RWPE1 (cell line): ENCODE data around the gene DMD.
A peak's percentile ranks its signal among the peaks of the same experiment; 100 is the strongest.
"Not testable (repeated sequence)": the region's sequence is repeated elsewhere in the genome, so short reads cannot be mapped to it uniquely, and the experiment has no call there.

Experiments
- CTCF ChIA-PET: fragments of 350-600 bp; sonication (Branson Sonifier 250); formaldehyde crosslinking; extraction: SDS; loops from one replicate; lab custom pipeline; 2021; lab: Yijun Ruan, JAX
- POLR2A ChIA-PET: fragments of 400-600 bp; formaldehyde crosslinking; extraction: SDS; loops from one replicate; lab custom pipeline; 2020; ENCODE audit warnings: antibody characterized with exemption; ENCODE audit not compliant: low non-redundant PET; lab: Yijun Ruan, JAX
- DNase-seq: peaks from one replicate; pipeline ENCODE4 v3.0.0; 2012; ENCODE audit warnings: low spot score
- H3K27ac ChIP-seq: fragments of 450-650 bp; 2 replicates; pipeline ENCODE4 v1.5.1; 2017
- TF ChIP-seq, protein P1 (sequence below): fragments of 450-650 bp; conservative IDR thresholded peaks from 2 replicates; pipeline ENCODE4 v1.5.1; 2017; ENCODE audit warnings: low read depth, mild to moderate bottlenecking

DMD gene

GRCh38 chrX:31588355-31588754 lies 1623.0 kb downstream of the DMD start:
- CTCF ChIA-PET: no interaction called here
- TF ChIP-seq, protein P1, sequence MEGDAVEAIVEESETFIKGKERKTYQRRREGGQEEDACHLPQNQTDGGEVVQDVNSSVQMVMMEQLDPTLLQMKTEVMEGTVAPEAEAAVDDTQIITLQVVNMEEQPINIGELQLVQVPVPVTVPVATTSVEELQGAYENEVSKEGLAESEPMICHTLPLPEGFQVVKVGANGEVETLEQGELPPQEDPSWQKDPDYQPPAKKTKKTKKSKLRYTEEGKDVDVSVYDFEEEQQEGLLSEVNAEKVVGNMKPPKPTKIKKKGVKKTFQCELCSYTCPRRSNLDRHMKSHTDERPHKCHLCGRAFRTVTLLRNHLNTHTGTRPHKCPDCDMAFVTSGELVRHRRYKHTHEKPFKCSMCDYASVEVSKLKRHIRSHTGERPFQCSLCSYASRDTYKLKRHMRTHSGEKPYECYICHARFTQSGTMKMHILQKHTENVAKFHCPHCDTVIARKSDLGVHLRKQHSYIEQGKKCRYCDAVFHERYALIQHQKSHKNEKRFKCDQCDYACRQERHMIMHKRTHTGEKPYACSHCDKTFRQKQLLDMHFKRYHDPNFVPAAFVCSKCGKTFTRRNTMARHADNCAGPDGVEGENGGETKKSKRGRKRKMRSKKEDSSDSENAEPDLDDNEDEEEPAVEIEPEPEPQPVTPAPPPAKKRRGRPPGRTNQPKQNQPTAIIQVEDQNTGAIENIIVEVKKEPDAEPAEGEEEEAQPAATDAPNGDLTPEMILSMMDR: no peak
- POLR2A ChIA-PET: no interaction called here

DNA sequence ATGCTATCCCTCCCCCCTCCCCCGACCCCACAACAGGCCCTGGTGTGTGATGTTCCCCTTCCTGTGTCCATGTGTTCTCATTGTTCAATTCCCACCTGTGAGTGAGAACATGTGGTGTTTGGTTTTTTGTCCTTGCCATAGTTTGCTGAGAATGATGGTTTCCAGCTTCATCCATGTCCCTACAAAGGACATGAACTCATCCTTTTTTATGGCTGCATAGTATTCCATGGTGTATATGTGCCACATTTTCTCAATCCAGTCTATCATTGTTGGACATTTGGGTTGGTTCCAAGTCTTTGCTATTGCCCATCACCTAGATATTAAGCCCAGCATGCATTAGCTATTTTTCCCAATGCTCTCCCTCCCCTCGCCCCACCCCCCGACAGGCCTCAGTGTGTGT lies 1627.5 kb downstream of the DMD start:
- POLR2A ChIA-PET, H3K27ac ChIP-seq, DNase-seq, CTCF ChIA-PET: not testable (repeated sequence)

More at GRCh38 chrX:31588355-31588754, 1623.0 kb downstream of the DMD start:
- no peak for DNase-seq
- no peak overlapping the region for H3K27ac ChIP-seq

GRCh38 chrX:31580726-31581125 lies 1630.6 kb downstream of the DMD start:
- CTCF ChIA-PET: interaction anchor here (0.6 kb wide), 1 partner anchor 1157 kb away, joined by 4 read pairs; no protein-coding TSS in a partner anchor
- TF ChIP-seq, protein P1: no peak
- no peak overlapping the region for H3K27ac ChIP-seq
- peak; percentile 29 for DNase-seq
- POLR2A ChIA-PET: no interaction called here

- DNase-seq: no peak
- POLR2A ChIA-PET: no interaction called here
- CTCF ChIA-PET: interaction anchor here (0.6 kb wide), 1 partner anchor 1157 kb away, joined by 4 read pairs; no protein-coding TSS in a partner anchor
- TF ChIP-seq, protein P1: no peak
- no peak overlapping the region for H3K27ac ChIP-seq
Observed at GRCh38 chrX:31580227-31580626, 1631.1 kb downstream of the DMD start.

DNA sequence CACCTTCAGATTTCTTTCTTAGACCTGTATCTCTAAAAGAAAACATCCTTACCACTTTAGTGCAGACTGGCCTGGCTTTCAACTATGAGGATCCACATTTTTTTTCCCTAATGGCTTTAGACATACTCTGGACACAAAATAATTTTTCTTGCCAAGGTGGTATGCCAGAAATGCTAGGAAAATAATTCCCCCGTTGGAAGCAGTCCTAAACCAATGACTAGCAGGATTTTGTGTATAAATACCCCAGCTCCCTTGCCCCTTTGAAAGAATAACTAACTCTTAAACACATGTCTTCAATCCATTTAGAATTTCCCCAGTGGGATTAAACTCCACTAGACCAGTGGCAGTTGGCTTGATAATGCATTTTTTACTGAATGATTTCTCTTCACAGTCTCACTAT lies 1639.0 kb downstream of the DMD start:
- POLR2A ChIA-PET: no interaction called here
- TF ChIP-seq, protein P1: no peak
- no peak overlapping the region for H3K27ac ChIP-seq
- CTCF ChIA-PET: no interaction called here
- no peak for DNase-seq

- ChIA-PET CTCF (no interaction called here), POLR2A (no interaction called here)
- no peak for DNase-seq
- TF ChIP-seq, protein P1: no peak
- H3K27ac ChIP-seq: no peak overlapping the region
Observed at GRCh38 chrX:31570658-31571057, 1640.7 kb downstream of the DMD start.

- TF ChIP-seq, protein P1: no peak
- ChIA-PET CTCF (no interaction called here), POLR2A (no interaction called here)
- H3K27ac ChIP-seq: no peak overlapping the region
- DNase-seq: no peak
Observed at GRCh38 chrX:31563792-31564191, 1647.6 kb downstream of the DMD start.
